Lung (tissue), 12 donors: Measurements from ENCODE around the gene MAP4. TPM values are rescaled to one million over a fixed set of nuclear protein-coding genes. Genes with fewer than 3 reads are reported as not detected.

Experiments used
- ATAC-seq: fragments of 200-7000 bp; cut with Tn5 transposase; one replicate; pipeline ENCODE4 v1.9.1; 2020; ENCODE audit warnings: moderate number of reproducible peaks; ENCODE audit not compliant: insufficient read depth, low FRiP score
- DNase-seq, 3 donors: peaks; one replicate each; pipeline ENCODE4 v3.0.0-alpha.2; 2013 to 2017
- H3K27ac ChIP-seq, 2 donors: one replicate each; pipeline ENCODE4 v1.5.1; 2013; ENCODE audit warnings: mild to moderate bottlenecking in 2 of 2, moderate library complexity in 2 of 2, control low read depth in 1 of 2, inconsistent platforms in 1 of 2, low read depth in 1 of 2, low read length in 1 of 2
- H3K27me3 ChIP-seq, 3 donors: one replicate each; pipeline ENCODE4 v1.5.1; 2013; ENCODE audit warnings: low read length in 2 of 3; ENCODE audit not compliant: control insufficient read depth in 3 of 3, insufficient read depth in 3 of 3
- H3K36me3 ChIP-seq, 4 donors: one replicate each; pipeline ENCODE4 v1.5.1; 2013; ENCODE audit warnings: low read length in 4 of 4, mild to moderate bottlenecking in 1 of 4, moderate library complexity in 1 of 4; ENCODE audit not compliant: control insufficient read depth in 4 of 4, insufficient read depth in 4 of 4
- H3K4me1 ChIP-seq, 5 donors: one replicate each; pipeline ENCODE4 v1.5.1; 2013; ENCODE audit warnings: low read length in 5 of 5, mild to moderate bottlenecking in 2 of 5, moderate library complexity in 1 of 5; ENCODE audit not compliant: control insufficient read depth in 5 of 5, insufficient read depth in 5 of 5
- H3K4me3 ChIP-seq: one replicate; pipeline ENCODE4 v1.5.1; 2013; ENCODE audit warnings: mild to moderate bottlenecking, control low read depth, moderate library complexity
- H3K9ac ChIP-seq, 2 donors: one replicate each; pipeline ENCODE4 v1.5.1; 2013; ENCODE audit warnings: low read length in 2 of 2, control low read depth in 1 of 2; ENCODE audit not compliant: insufficient read depth in 1 of 2
- H3K9me3 ChIP-seq, 4 donors: one replicate each; pipeline ENCODE4 v1.5.1; 2013; ENCODE audit warnings: low read length in 3 of 4, mild to moderate bottlenecking in 1 of 4, moderate library complexity in 1 of 4; ENCODE audit not compliant: control insufficient read depth in 4 of 4, insufficient read depth in 3 of 4
- WGBS, 2 donors: extraction: QIAGEN DNeasy Blood & Tissue Kit; methylation state at CpG; one replicate each; pipeline ENCODE4 v1.1.7; 2013; 5-methylcytosine and 5-hydroxymethylcytosine counted together
- polyA plus RNA-seq, 2 donors: library from polyadenylated mRNA; stranded (reverse); fragments of 200-250 nt; gene quantifications; one replicate each; pipeline ENCODE4 v1.2.1, GENCODE V29; 2013
- total RNA-seq, 2 donors: library from RNA; depleted of rRNA in 1 of 2; stranded (reverse); fragments of >200 nt in 1 of 2; gene quantifications; one replicate each; pipeline ENCODE4 v1.2.1, GENCODE V29; 2014 to 2021
- TF ChIP-seq, protein P1 (sequence below): IDR thresholded peaks from 2 replicates; pipeline ENCODE4 v1.5.1; 2012; ENCODE audit warnings: mild to moderate bottlenecking; ENCODE audit errors: control extremely low read depth, extremely low read depth
- donor health status: control.
- donor health status: control.
- donor health status: Bipolar disorder and iron deficiency.
- donor health status: healthy.
- donor health status: DM: yes; HTN: yes; CAD: no.

MAP4 gene
- total and polyA plus RNA-seq, 4 donors = 62.6 to 203 (median 84.9) TPM

DNA sequence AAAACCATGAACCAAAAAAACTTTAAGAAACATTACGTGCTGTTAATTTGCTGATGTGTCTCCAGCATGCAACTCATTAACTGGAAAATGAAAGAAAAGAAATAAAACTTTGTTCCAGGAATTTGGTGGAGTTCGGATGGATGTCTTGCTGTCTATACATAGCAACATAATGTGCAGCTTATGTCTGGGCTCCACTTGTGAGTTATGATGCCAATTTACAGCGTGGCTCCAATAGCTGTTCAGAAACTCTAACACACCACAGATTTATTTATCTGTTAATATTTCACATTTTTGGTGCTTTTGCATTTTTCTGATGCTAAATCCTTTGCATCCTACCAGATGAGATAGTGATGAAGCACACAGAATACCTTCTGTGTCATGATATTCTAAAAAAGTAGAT, 45.1 kb downstream of the MAP4 start:
- H3K27ac ChIP-seq = no peak overlapping the region
- no peaks in the 10 kb centered on the region for H3K27me3 ChIP-seq
- no peaks in the 10 kb centered on the region for H3K9me3 ChIP-seq
- H3K36me3 ChIP-seq = peaks cover 0 to 3% (median 0%) of the 10 kb centered on the region in 4 donors
- no peak for DNase-seq
- 98% methylated on average over 3 of the region's 3 CpGs for WGBS, 2 donors
- ATAC-seq = no peak
- H3K9ac ChIP-seq = no peak overlapping the region
- TF ChIP-seq, protein P1, sequence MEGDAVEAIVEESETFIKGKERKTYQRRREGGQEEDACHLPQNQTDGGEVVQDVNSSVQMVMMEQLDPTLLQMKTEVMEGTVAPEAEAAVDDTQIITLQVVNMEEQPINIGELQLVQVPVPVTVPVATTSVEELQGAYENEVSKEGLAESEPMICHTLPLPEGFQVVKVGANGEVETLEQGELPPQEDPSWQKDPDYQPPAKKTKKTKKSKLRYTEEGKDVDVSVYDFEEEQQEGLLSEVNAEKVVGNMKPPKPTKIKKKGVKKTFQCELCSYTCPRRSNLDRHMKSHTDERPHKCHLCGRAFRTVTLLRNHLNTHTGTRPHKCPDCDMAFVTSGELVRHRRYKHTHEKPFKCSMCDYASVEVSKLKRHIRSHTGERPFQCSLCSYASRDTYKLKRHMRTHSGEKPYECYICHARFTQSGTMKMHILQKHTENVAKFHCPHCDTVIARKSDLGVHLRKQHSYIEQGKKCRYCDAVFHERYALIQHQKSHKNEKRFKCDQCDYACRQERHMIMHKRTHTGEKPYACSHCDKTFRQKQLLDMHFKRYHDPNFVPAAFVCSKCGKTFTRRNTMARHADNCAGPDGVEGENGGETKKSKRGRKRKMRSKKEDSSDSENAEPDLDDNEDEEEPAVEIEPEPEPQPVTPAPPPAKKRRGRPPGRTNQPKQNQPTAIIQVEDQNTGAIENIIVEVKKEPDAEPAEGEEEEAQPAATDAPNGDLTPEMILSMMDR = no peak
- H3K4me3 ChIP-seq = no peak overlapping the region
- no peaks in the 10 kb centered on the region for H3K4me1 ChIP-seq

DNA sequence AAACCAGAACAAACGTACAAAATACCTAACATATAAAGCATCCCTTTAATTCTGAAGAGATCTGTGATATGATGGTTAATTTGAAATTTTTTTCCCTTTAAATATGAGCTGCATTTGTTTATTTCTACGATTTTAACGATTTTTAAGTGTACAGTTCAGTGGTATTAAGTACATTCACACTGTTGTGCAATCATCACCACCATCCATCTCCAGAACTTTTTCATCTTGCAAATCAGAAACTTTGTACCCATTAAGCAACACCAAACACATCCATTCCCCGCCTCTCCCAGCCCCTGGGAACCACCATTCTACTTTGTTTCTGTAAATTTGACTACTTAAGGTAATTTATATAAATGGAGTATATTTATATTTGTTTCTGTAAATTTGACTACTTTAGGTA, 51.5 kb downstream of the MAP4 start:
- no peak for DNase-seq
- 84 to 92% methylated on average over 4 of the region's 4 CpGs for WGBS, 2 donors
- no peak for ATAC-seq
- H3K9ac ChIP-seq = no peak overlapping the region
- no peak overlapping the region for H3K4me3 ChIP-seq
- TF ChIP-seq, protein P1 = no peak
- H3K36me3 ChIP-seq = peaks cover 0 to 1% (median 0%) of the 10 kb centered on the region in 4 donors
- no peaks in the 10 kb centered on the region for H3K27me3 ChIP-seq
- no peaks in the 10 kb centered on the region for H3K9me3 ChIP-seq
- peaks cover 0 to 17% (median 0%) of the 10 kb centered on the region in 5 donors for H3K4me1 ChIP-seq
- H3K27ac ChIP-seq = no peak overlapping the region

DNA sequence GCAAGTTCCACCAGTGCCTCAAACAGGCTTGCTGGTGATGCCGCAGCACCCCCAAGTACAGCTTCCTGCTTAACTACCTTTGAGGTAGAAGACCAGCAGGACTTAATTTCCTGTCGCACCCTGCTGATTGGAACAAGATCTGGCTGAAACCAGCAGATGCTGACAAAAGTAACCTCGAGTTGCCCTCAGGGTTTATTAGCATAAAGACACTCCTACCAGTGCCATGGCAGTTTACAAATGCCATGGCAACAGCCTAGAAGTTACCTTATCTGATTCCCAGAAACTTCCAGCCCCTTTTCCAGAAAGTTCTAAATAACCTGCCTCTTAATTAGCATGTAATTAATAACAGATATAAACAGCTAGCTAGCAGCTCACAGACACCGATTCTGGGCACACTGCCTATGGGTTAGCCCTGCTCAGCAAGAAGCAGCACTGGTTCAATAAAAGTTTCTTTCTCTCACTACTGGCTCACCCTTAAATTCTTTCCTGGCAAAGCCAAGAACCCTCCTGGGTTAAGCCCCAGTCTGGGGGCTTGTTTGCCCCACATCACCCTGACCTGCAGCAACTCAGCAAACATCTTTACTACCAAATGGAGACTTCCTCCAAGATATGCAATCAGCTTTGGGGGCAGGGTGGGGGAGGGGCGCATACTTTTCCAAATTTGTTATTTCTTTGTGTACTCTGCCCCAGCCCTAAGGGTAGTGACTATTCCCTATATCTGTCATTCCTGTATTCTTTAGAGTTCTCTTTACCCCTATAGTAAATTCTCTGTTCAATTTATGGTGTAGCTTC, 54.2 kb downstream of the MAP4 start:
- H3K9ac ChIP-seq = no peak overlapping the region
- 71 to 72% methylated on average over 5 of the region's 5 CpGs for WGBS, 2 donors
- peaks cover 0 to 3% (median 0%) of the 10 kb centered on the region in 4 donors for H3K36me3 ChIP-seq
- no peaks in the 10 kb centered on the region for H3K27me3 ChIP-seq
- no peak for ATAC-seq
- H3K4me3 ChIP-seq = no peak overlapping the region
- peaks cover 0 to 17% (median 0%) of the 10 kb centered on the region in 5 donors for H3K4me1 ChIP-seq
- H3K27ac ChIP-seq = peak overlapping the region in 1 of 2 donors; percentile 25
- no peaks in the 10 kb centered on the region for H3K9me3 ChIP-seq
- DNase-seq = peak in 1 of 3 donors; percentile 11
- TF ChIP-seq, protein P1 = no peak
